ENCODE measurements around the gene RPUSD3.

The RPUSD3 gene

DNA sequence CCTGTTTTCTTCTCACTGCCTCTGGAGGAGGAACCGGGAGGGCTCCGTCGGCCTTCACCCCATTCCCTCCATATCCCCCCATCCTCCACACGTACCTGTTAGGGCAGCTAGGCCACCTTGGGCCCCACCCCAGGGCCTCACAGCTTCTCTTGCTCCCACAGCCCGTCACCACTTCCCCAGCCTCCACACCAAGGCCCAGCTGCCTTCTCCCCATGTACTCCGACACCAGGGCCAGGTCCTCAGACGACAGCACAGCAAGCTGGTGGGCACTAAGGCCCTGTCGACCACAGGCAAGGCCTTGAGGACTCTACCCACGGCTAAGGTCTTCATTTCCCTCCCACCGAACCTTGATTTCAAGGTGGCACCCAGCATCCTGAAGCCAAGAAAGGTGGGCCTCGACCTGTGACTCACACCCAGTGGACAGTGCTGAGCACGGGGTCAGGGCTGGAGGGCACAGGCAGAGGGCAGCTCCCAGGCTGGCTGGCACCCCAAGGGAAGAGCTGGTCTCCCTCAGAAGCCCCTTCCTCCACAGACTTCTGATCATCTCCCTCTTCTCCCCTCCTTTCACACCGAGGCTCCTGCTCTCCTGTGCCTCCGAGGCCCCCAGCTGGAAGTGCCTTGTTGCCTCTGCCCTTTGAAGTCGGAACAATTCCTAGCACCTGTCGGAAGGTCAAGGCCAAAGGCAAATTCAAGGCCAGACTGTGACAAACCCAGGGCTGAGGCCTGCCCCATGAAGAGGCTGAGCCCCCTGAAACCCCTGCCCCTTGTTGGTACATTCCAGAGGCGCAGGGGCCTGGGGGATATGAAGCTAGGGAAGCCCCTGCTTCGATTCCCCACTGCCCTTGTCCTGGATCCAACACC, 9.1 kb downstream of the RPUSD3 start:
- no peak for DNase-seq (ENCODE audit: low read depth in 2 of 2)

DNA sequence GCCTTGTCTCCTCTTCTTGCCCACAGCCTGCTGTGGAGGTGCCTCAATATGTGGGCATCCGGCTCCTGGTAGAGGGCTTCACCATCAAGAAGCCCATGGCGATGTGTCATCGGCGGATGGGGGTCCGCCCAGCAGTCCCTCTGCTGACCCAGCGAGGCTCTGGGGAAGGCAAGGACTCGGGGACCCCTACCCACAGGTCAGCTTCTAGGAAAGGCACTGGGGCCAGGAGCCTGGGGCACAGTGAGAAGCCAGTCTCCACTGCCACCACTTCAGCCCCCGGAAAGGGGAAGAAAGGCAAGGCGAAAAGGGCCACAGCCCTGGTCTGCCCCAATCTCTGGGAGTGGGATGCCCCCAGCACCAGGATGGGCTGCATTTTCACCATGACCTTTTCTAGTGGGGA, 10.7 kb downstream of the RPUSD3 start:
- no peak for DNase-seq (ENCODE audit: low read depth in 2 of 2)

- DNase-seq (ENCODE audit: low read depth in 2 of 2): no peak
These were observed 12.6 kb downstream of the RPUSD3 start for GRCh38 chr3:9831253-9831652.

DNA sequence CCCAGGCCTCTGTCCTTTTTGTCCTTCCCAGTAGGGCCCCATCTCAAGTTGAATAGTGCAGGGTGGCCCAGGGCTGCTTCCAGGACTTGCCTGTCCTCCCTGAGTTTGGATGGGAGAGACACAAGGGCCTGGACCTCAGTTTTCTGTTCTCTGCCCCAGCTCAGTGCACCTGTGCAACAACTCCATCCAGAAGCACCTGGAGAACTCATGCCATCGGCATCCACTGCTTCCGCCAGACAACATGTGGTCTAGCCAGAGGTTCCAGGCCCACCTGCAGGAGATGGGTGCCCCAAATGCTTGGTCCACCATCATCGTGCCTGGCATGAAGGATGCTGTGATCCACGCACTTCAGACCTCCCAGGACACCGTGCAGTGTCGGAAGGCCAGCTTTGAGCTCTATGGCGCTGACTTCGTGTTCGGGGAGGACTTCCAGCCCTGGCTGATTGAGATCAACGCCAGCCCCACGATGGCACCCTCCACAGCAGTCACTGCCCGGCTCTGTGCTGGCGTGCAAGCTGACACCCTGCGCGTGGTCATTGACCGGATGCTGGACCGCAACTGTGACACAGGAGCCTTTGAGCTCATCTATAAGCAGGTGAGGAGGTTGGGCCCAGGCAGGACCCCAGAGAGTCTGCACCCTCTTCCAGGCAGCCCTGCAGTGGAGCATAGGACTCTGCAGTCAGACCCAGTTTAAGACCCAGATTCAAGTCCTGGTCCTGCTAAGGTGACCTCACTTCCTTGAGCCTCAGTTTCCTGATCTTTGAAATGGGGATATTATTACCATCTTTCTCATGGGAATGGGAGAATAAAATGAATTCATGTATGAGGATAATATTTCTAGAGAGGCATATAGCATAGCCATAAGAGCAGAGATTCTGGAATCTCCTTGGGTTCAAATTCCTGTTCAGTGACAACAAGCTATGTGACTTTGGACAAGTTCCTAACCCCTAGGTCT, 14.7 kb downstream of the RPUSD3 start:
- DNase-seq (ENCODE audit: low read depth in 2 of 2): no peak

GRCh38 chr3:9826815-9827573, 16.8 kb downstream of the RPUSD3 start:
- no peak for DNase-seq (ENCODE audit: low read depth in 2 of 2)

DNA sequence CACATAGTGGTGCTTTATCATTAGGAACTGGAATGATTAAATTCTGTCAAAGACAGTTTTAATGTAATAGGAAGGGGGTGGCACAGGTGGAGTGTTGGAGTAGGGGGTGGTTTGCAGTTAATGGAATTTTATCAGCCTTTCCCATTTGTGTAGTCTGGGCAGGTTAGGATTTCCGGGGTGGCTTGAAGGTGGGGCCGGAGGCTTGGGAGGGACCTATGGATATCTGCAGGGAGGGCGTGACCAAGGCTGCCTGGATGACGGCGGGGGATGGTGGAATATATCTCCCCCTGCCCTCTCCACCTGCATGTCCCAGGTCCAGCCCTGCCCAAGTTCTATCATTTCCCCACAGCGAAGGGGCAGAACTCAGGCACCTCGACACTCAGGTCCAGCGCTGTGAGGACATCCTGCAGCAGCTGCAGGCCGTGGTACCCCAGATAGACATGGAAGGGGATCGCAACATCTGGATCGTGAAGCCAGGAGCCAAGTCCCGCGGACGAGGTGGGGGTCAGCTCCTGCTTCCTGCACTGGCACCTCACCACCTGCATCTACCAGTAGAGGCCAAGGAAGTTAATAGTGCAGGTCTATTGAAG, 18.3 kb downstream of the RPUSD3 start:
- no peak for DNase-seq (ENCODE audit: low read depth in 2 of 2)

DNA sequence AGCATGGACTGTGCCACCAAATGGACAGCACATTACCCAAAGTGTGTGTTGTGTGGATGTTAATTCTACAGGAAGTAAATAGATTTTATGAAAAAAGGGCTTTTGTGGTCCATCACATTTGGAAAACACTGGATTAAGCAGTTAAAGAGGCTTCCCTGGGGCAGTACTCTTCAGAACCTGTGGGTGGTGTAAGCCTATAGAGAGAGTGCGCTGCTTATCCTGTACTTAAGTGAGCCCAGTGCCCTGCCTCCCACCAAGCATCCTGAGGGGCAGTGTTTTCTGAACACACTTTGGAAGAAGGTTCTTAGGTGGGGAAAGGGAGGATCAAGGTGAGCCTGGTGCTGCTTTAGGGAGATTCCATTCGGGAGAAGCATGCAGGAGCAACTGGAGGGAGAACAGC, 22.9 kb downstream of the RPUSD3 start:
- DNase-seq (ENCODE audit: low read depth in 2 of 2): no peak

DNA sequence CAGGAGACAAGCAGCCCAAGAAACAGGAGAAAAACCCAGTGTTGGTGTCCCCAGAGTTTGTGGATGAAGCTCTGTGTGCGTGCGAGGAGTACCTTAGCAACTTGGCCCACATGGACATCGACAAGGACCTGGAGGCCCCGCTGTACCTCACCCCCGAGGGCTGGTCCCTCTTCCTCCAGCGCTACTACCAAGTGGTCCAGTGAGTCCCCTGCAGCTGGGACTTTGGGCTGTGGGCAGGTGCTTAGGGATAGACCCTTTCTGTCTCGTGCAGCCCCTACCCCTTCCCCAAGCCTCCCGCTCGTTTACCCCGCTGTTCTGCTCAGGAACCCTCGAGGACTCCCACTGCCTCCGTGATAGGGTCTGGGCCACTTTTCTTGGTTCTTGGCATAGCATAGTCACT, 23.3 kb downstream of the RPUSD3 start:
- DNase-seq (ENCODE audit: low read depth in 2 of 2): no peak

GRCh38 chr3:9818666-9819335, 25.0 kb downstream of the RPUSD3 start:
- no peak for DNase-seq (ENCODE audit: low read depth in 2 of 2)

DNA sequence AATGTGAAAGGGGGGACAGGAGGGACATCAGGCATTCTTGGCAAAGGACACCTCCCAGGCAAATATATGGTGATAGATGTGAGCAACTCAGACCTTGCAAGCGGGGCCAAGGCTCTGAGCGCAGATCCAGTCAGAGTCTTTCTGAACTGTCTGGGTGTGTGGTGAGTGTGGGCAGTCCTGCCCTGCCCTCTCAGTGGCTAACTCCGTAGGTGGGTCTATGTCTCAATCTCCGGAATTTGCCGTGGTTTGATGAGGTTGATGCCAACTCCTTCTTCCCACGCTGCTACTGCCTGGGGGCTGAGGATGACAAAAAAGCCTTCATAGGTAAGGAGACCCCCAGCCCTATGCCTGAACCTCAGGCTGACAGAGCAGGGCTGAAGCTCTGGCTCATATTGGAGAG, 26.4 kb downstream of the RPUSD3 start:
- no peak for DNase-seq (ENCODE audit: low read depth in 2 of 2)

DNA sequence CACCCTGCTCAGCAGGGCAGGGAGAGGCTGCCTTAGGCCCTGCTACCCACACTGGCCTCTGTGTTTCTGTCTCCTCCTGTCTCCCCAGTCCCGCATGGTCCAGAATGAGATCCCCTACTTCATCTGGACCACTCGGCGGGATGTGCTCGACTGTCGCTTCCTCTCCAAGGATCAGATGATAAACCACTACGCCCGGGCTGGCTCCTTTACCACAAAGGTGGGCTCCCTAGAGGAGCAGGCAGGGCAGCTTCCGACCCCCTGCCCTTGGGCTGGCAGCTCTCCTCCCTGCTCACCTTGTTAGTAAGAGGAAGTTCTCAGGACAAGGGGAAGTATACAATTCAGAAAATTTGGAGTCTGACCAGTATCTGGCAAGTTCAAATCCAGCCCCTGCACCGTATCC, 27.8 kb downstream of the RPUSD3 start:
- DNase-seq (ENCODE audit: low read depth in 2 of 2): no peak

DNA sequence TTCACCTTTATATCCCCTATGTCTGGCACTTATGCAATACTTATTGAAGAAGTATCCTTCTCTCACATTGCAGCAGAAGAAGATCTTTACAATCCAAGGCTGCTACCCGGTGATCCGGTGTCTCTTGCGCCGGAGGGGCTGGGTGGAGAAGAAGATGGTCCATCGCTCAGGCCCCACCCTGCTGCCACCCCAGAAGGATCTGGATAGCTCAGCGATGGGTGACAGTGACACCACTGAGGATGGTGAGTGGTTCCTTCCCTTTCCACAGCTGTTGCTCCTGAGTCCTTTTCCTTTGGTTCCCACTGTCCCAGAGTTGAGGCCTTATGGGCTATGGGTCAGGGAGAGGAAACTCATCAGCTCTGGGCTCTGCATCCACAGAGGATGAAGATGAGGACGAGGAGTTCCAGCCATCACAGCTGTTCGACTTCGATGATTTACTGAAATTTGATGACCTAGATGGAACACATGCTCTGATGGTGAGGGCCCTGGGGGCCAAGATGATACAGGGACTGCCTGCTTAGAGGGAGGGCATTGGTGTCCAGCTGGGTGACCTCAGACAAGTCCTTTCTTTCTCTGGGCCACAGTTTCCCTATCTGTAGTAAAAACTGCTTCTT, 30.8 kb downstream of the RPUSD3 start:
- DNase-seq (ENCODE audit: low read depth in 2 of 2): no peak

- DNase-seq (ENCODE audit: low read depth in 2 of 2): no peak
These were observed 33.0 kb downstream of the RPUSD3 start for GRCh38 chr3:9810846-9811245.

- no peak for DNase-seq (ENCODE audit: low read depth in 2 of 2)
These were observed 33.4 kb downstream of the RPUSD3 start for GRCh38 chr3:9810433-9810770.

GRCh38 chr3:9809615-9810432, 34.0 kb downstream of the RPUSD3 start, which contains the start of gene TTLL3:
TSS of gene TTLL3 (plus strand) at chr3:9810262. CDS start at chr3:9810662, 400 bp downstream.
- peak in 1 of 2 donors; percentile 10 for DNase-seq (ENCODE audit: low read depth in 2 of 2)

DNA sequence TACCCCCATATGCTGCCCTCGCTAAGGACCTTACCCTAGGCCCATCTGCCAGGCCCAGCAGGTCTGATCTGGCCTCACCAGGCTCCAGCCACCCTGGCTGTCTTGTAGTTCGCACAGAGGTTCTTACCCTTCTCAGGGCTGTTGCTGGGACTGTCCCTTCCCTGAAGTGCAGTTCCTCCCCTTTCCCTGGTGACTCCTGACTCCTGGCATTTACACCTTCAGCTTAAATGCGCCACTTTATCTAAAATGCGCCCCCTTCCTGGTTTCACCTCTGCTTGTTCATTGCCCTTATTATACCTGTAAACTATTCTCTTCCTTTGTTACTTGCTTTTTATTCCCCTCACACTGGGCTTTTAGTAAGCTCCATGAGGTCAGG, 34.6 kb downstream of the RPUSD3 start:
- no peak for DNase-seq (ENCODE audit: low read depth in 2 of 2)

DNA sequence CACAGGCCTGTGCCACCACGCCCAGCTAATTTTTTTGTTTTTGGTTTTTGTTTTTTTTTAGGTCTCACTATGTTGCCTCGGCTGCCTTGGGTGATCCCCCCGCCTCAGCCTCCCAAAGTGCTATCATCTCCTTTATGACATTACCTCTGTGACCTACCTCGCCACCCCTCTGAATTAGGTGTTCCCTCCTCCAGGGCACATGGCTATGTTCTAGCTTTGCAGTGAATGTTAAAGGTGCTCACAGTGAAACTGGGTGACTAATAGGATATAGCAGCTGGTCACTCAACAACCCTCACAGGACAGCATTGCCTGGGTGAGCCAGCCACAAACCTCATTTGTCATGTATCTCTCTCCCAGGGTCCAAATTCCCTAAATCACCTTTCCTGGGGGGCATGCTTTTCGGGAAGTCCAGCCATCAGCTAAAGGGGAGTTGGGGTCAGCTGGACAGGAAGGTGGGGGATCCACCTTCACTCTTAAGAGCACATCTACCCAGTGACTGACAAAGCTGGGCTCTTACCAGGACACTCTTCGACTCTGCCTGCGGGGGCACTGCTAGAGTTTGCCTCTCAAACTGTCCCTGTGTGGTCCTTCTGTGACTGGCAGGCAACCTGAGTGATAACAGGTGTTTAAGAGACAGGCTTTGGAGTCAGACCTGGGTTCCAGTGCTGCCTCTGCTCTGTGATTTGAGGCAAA, 35.3 kb downstream of the RPUSD3 start:
- DNase-seq (ENCODE audit: low read depth in 2 of 2): peak; percentile 13 to 21

DNA sequence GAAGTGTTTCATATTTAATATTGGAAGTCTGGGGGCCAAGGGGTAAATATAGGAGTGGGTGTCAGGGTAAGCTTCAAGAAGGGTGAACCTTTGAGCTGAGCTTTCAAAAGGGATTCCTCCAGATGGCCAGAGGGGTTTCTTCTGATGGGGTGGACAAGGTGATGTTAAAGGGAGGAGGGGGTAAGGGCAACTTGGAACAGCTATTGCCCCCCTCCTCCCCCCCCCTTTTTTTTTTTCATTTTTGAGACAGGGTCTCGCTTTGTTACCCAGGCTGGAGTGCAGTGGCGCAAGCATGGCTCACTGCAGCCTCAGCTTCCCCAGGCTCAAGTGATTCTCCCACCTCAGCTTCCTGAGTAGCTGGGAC, 35.8 kb downstream of the RPUSD3 start:
- no peak for DNase-seq (ENCODE audit: low read depth in 2 of 2)
